Peyer's patch (tissue), 4 donors: ENCODE data around the gene RNF115.

Experiments
- CTCF ChIP-seq, 6 experiments: fragments of 450-650 bp in 4 of 6; fragments of 200-600 bp in 2 of 6; sonication (generic) in 1 of 6; IDR thresholded peaks; one replicate each; pipeline ENCODE4 v1.5.1; 2017 to 2019; ENCODE audit warnings: antibody characterized with exemption in 6 of 6, mild to moderate bottlenecking in 3 of 6, moderate library complexity in 1 of 6
- POLR2A ChIP-seq, 2 donors: fragments of 450-650 bp; IDR thresholded peaks; one replicate each; pipeline ENCODE4 v1.5.1; 2017; ENCODE audit warnings: antibody characterized with exemption in 2 of 2, mild to moderate bottlenecking in 2 of 2, moderate library complexity in 2 of 2

GRCh38 chr1:145747398-145748247 lies 76.3 kb downstream of the RNF115 start:
- TF ChIP-seq CTCF (IDR thresholded peaks at IDR 0.05) (no peak), POLR2A (IDR thresholded peaks at IDR 0.05) (no peak)
